ENCODE measurements around the gene MYO7A.
A peak's percentile ranks its signal among the peaks of the same experiment; 100 is the strongest.

Gene MYO7A

GRCh38 chr11:77230878-77231605 lies 103.0 kb downstream of the MYO7A start:
- DNase-seq, result no peak

DNA sequence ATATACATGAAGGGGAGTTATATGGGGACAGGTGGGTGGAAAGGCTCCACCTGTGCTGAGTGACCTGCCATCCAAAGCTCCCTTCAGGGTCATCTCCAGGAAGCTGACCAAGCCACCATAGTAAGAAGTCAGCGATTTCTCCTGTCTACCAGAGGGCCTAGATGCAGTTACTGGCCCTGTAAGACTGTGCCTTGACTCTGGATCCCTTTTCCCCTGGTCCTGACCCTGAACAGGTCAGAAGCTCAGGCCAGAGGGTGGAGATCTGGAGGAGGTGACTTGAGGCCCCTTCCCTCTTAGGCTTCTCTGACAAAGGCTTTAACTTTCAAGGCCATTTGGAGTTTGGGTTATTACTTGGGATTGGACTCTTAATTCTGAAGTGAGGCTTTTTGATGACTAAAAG lies 103.8 kb downstream of the MYO7A start:
- DNase-seq, result no peak

DNA sequence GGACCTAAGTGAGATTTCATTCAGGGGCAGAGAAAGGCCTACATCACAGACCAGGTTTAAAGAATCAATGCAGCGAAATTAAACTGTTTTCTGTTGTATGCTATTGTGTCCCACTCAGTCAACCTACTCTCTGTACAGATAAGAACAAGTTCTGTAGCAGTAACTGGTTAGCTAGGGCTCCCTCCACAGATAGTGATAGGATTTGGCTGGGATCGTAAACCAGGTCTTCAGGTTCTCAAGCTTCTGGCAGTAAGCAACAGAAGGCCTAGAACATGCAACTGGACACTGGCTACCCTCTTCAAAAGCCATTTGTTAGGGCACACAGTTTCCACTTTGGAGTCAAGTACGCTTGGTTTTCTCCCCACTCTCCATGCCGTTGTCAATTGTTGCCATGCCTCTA lies 104.2 kb downstream of the MYO7A start:
- DNase-seq, result no peak

- no peak for DNase-seq
Observed at GRCh38 chr11:77233011-77233410, 105.0 kb downstream of the MYO7A start.

DNA sequence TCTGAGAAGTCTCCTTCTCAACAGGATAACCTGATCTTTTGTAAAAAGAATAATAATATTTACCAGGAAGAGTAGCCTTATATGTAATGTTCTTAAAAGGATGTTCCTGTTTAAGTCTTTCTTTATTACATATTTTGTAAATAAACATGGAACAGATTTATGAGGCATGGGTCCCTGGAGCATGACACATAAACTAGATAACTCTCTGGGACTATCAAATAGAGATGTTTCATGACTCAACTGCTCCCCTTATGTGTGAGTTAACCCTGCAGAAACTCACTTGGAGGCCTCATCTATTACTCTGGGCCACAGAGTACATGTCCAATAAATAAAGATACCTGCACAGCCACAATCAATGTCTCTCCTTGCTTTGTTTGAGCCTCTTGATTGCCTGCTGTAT lies 108.9 kb downstream of the MYO7A start:
- DNase-seq, result peak; percentile 69

DNA sequence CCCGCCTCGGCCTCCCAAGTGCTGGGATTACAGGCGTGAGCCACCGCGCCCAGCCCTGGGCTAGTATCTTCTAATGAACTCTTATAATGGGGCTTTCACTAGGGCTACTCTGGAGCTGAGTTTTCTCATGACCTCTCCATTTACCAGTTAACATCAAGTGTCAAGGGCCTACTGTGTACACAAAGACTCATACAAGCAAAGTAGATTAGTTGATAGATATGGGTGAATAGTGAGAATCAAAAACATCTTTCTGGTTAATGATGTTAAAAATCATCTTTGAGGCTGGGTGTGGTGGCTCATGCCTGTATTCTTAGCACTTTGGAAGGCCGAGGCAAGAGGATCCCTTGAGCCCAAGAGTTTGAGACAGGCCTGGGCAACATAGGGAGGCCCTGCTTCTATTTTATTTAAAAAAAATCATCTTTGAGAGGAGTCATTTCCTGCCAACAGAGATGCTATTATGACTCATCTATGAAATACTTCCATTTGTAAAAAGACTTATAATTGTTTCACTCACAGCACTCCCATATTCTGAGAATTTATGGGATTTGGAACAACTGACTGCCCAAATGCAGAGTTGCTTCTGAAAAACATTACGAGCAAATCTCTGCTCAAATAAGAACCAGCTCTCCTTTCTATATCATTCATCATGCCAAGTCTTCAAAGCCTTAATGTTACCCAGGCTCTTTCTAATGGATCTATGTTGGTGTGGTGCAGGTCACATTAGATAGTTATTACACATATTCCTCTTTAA lies 116.4 kb downstream of the MYO7A start:
- DNase-seq, result peak; percentile 89

DNA sequence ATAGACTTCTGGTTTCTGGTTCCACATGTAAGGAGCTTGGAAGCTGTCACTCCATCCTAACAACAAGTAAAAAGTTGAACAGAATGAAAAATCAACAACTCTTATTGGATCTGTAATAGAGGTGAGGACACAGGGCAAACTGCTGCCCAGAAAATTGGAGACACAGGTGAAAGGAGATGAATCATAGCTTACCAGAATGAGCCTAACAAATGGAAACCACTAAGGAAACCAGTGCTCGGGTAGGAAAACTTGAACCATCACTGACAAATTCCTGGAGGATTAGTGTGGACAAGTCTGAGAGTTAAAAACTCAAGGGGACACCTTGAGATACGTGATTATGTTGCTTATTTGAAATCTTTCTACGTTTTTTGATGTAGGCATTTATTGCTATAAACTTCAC lies 121.4 kb downstream of the MYO7A start:
- peak; percentile 61 for DNase-seq

DNA sequence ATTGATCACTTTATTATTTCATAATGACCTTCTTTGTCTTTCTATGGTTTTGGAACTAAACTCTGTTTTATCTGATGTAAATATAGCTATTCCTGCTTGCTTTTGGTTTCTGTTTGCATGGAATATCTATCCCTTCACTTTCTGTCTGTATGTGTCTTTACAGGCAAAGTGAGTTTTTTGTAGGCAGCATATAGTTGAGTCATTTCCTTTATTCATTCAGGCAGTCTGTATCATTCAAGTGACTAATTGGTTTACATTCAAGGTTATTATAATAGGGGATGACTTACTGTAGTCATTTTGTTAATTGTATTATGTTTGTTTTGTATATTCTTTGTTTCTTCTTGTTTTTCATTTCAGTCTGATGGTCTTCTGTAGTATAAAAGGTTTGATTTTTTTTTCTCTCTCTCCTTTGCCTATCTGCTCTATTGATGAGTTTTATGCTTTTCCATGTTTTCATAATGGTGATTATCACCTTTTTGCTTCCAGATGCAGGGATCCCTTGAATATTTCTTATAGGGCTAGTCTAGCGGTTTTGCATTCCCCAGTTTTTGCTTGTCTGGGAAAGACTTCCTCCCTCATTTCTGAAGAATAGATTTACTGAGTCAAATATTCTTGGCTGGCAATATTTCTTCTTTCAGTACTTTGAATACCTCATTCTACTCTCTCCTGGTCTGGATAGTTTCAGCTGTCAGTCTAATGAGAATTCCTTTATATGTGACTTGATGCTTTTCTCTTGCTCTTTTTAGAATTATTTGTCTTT lies 123.0 kb downstream of the MYO7A start:
- DNase-seq, result peak; percentile 90

DNA sequence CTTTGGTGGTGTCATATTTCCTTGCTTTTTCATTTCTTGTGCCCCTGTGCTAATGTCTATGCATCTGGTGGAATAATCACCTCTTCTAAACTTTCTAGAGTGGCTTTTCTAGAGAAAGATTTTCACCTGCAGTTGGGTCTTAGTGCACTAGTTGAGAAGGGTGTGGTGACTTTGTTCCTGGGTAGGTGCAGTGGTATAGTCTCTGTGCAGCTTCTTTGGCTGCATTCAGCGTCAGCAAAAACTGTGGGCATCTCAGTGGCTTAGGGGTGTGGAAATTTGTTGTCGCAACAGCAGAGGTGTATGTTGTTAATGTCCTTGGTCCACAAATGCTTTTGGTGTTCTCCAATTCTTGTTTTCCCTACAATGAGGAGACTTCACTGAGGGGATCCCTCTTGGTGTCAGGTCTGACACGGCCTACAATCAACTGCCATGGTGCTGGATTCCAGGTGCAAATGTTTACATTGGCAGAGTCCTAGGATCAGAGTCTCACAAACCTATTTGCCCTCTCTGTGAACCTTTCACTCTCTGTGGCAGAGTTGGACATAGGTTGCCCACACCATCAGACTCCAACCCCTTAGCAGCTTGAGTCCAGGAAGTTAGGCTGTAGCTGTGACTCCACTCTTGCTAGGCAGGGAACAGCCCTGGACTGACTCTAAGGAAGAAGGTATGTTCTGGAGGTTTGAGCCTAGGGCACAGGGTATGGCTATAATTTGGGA lies 124.7 kb downstream of the MYO7A start:
- DNase-seq, result no peak

DNA sequence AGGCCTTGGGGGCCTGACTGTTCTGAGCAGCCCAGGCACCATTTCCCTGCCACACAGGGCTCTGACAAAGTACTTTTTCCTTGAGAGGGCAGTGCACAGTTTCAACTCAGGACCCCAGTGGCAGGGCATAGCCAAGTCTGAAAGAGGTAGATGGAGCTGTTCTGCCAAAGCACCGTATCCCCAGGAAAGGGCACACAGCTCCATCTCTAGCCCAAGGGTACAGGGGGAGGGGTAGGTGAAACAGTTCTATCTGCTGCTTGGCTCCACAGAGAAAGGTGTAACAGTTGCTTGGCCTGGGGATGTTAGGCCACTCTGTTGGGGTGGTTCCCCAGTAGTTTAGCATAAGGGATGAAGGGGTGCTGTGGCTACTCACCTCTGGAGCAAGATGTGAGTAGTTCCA lies 125.6 kb downstream of the MYO7A start:
- DNase-seq, result no peak

DNA sequence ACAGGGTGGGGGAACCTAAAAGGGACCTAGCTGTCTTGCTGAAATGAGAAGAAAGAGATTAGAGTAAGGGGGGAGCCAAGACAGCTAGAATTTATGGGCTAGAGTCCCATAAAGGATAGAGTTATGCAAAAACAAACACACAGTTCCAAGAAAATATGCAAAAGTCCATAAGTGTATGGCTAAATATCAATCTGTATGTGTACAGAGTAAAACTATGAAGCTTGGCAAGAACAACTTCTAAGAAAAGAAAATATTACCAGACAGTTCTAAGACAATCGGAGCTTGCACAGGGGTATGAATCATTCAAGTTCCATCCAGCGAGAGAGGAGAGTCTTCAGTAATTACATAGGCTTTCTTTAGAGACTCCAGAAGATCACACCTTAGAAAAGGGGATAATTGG lies 131.6 kb downstream of the MYO7A start:
- no peak for DNase-seq

DNA sequence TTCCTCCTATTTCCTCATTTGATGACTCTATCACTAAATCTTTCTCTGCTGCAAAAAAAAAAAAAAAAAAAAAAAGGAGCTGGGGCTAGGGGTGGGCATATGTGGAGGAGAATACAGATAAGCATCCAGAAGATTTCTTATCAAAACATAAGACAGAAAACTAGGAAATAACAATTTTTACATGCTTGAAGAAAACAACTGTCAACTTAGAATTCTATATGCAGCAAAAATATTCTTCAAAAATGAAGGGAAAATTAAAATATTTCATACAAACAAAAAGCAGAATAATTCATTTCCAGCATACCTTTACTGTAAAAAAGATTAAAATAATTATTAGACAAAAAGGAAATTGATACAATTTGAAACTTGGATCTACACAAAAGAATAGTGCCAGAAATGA lies 134.8 kb downstream of the MYO7A start:
- DNase-seq, result no peak
